Tibial nerve (tissue), 4 donors: ENCODE results near the gene ACP2.

Source experiments
- CTCF ChIP-seq, 5 experiments: fragments of 200-600 bp in 3 of 5; fragments of 450-650 bp in 2 of 5; sonication (generic) in 3 of 5; IDR thresholded peaks; one replicate each; pipeline ENCODE4 v1.5.1; 2016 to 2019; ENCODE audit warnings: antibody characterized with exemption in 5 of 5, mild to moderate bottlenecking in 3 of 5, moderate library complexity in 2 of 5
- EP300 ChIP-seq, 2 donors: sonication (generic); formaldehyde crosslinking; IDR thresholded peaks; one replicate each; pipeline ENCODE4 v1.6.1; 2017; ENCODE audit warnings: antibody characterized with exemption in 2 of 2, mild to moderate bottlenecking in 1 of 2

- TF ChIP-seq EP300 (IDR thresholded peaks at IDR 0.05) (no peak), CTCF (IDR thresholded peaks at IDR 0.05) (no peak)
Measured at GRCh38 chr11:47284151-47284550, 35.5 kb upstream of the ACP2 start.
